Right kidney (tissue), 1 donor: ENCODE measurements around the gene DNAJB2.
A peak's percentile ranks its signal among the peaks of the same experiment; 100 is the strongest.
"Not testable (repeated sequence)": the region's sequence is repeated elsewhere in the genome, so short reads cannot be mapped to it uniquely, and the experiment has no call there.

Experiments used
- DNase-seq: peaks from one replicate; pipeline ENCODE4 v3.0.0-alpha.2; 2016

DNAJB2 gene

DNA sequence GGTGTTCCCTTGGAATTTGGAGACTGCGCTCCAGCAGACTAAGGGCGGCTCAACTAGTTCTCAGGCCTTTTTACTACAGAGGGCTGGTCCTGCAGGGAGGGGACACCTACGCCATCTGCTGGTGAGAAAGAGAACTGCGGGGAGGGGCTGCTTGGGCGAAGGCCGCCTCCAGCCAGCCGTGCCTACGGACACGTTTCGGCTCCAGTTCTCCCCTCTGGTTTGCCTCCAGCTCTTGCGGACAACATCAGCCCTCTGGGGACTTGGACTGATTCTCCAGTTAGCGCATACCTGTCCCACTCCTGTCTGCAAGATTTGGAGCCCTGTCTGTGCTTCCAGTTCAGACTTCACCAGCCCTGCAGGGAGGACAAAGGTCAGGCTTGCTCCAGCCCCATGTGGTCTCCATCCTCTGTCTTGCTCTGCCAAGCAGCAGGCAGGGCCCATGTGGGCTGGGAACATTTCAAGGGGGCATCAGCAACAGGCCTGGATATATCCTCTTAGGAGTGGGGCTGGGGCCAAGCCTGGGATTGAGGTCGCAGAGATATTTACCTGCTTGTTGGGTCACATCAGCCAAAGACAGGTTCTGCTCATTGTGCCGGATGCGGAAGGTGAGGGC is 19.7 kb downstream of the DNAJB2 start:
- DNase-seq = peak; percentile 62

DNA sequence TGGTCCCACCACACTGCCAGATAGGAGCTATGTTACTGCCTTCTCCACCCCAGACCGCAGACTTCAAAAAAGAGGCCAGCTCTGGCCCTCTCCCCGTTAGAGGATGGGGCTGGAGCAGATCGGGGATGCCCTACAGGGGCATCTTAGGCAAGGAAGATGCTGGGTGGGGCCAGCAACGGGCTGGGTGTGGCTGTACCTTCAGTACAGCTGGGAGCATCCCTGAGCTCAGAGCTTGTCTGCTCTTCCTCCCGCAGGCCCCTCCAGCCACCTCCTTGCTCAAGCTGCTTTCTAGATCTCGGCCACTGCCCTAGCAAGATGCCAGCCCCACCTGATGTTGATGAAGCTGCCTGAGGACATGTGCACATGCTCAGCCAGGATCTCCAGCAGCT is 20.2 kb downstream of the DNAJB2 start:
- DNase-seq = no peak

DNA sequence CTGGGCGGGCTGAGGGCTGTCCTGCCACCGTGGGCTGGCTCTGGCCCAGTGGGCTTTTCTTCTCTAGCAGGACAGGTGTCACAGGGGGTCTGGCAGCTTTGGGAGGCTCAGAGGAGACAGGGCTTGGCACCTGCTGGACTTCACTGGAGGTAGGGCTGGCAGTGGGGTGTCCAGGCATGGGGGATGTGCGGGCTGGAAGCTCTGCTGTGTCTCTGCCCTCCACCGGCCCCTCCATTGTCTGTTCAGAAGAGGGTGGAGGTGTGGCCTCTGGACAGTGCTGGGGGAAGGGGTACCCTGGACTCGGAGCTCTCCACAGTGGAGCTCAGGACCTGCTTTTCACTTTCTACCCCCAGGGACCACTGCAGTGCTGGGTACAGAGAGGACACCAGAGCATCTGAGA is 20.9 kb downstream of the DNAJB2 start:
- no peak for DNase-seq

DNA sequence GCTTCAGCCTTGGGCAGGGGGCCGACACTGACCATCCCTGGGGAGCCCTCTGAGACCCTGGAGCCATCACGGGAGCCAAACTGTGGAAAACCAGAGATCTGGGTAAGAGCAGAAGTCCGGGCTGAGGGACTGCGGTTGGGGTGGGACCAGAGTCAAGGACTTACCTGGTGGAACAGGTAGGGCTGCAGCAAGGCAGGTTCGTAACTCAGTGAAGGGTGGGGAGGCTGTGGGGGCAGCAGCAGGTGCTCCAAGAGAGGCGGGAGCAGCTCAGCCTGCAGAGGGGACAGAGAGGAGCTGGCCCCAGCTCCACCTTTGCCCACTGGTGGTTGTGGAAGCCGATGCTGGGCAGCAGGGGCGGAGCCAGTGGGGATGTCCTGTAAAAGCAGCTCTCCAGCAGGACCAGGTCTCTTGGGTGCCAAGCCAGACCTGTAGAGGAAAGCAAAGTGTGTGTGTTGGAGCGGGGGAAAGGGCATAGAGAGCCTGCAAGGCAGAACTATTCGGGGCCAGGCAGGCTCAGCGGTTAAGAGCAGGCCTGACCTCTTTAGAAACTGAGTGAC is 23.3 kb downstream of the DNAJB2 start:
- DNase-seq = no peak

DNA sequence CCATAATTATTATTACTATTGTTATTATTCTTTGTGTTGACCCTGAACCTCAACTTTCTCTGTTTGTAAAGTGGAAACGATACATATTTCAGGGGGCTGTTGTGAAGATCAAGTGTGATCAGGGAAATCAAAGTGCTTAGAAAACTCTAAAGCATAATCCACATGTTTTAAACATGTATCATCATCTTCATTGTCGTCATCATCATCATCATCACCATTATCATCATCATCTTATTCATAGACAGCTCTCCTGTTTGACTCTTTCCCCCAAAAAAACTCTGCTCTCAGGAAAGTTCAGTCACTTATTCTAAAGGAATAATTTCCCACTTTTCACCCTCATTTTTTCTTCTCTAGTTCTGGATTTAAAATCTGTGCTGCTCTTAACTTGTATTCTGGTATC is 25.1 kb downstream of the DNAJB2 start:
- DNase-seq = no peak

DNA sequence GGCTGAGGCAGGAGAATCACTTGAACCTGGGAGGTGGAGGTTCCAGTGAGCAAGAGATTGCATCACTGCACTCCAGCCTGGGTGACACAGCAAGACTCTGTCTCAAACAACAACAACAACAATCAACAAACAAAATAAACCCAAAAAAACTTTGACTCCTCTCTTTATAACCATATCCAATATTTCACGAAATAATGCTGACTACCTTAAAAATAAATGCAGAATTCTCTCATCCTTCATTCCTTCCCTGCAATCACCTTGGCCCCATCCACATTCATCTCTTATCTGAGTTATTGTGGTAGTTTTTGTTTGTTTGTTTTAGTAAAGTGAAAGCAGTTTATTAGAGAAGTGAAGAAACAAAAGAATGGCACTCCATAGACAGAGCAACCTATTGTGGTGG is 26.9 kb downstream of the DNAJB2 start:
- DNase-seq = no peak

DNA sequence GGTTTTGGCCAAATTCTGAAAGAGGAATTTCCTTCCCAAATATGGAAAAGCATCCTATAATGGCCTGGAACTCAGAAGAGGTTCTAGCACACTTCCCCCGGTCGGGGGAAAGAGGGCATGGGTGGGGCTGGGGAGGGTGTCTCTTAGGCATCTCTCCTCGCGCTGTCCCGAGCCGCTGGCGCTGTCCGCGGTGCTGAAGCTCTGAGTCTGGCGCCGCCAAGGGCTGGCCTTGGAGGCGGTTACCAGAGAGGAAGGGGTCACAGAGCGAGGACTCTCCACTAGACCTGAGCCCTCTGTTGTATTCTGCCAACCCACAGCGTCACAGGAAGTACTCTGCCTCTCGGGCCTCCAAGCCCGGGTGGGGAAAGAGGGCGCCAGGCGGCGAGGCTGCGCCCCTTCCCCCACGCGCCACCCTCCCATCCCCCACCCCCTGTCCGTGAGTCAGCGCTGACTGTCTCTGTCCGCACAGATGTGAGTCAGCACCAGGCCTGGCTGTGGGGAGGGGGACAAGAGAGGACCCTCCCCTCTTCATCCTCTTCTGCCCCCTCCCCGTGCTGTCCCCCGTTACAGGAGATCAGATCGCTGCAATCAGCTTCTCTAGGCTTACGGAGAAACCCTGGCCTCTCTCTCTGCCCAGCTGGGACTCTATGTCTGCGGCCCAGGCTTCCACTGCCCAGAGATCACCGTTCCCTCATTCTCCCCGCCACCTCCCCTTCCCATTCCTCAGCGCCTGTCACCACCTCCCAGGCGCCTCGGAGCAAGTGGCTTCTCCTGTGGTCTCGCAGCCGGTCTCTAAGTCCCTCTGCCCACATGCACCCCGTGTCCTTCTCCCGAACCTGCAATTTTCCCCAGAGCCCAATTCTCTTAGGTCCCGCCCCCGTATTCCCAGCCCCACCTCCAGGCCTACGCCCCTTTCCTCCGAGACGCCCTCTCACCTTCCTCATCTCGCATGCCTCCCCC is 29.3 kb downstream of the DNAJB2 start:
- DNase-seq = peak; percentile 64

DNA sequence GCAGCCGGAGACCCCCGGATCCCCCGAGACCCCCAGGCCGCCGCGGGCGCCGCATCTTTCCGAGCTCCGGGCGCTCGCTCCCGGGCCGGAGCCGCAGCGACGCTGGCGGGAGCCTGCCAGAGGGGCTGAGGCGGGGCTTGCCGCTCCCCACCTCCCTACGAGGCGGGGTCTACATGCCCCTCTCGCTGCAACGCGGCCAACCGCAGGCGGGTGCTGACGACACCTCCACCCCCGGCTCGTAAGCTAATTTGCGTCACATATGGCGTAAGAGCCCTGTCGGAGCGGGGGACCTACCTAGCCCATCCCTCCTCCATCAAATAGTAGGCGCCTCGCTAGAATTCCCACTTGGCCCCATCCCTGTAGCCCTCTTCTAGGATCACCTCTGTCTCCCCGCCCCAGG is 30.1 kb downstream of the DNAJB2 start, which contains the start of gene PTPRN:
Gene PTPRN (minus strand): TSS at position 124 of the 400 bp plus-strand sequence. CDS start 69 bp downstream, at position 55.
- DNase-seq = no peak

DNA sequence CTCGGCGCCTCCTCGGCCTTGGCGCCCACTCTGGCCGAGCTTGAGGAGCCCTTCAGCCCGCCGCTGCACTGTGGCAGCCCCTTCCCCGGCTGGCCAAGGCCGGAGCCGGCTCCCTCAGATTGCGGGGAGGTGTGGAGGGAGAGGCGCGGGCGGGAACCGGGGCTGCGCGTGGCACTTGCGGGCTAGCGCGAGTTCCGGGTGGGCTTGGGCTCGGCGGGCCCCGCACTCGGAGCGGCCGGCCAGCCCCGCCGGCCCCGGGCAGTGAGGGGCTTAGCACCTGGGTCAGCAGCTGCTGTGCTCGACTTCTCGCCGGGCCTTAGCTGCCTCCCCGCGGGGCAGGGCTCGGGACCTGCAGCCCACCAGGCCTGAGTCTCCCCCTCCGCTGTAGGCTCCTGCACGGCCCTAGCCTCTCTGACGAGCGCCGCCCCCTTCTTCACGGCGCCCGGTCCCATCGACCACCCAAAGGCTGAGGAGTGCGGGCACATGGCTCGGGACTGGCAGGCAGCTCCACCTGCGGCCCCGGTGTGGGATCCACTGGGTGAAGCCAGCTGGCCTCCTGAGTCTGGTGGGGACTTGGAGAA is 33.6 kb downstream of the DNAJB2 start:
- DNase-seq = not testable (repeated sequence)

DNA sequence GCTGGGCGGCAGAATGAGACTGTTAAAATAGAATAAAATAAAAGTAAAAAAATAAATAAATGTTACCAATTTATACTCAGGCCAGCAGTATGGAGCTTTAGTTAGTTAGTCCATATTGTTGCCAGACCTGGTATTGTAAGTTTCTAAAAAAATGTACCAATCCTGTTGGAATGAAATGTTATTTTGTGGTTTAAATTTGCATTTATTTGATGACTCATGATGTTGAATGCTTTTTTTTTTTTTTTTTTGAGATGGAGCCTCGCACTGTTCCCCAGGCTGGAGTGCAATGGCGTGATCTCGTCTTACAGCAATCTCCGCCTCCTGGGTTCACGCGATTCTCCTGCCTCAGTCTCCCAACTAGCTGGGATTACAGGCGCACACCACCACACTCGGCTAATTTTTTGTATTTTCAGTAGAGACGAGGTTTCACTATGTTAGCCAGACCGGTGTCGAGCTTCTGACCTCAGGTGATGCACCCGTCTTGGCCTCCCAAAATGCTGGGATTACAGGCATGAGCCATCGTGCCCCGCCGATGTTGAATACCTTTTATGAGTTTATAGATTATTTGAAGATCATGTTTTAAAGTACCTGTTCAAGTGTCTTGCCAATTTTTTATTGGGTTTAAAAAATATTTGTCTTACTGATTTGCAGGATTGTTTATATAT is 35.8 kb downstream of the DNAJB2 start:
- no peak for DNase-seq

DNA sequence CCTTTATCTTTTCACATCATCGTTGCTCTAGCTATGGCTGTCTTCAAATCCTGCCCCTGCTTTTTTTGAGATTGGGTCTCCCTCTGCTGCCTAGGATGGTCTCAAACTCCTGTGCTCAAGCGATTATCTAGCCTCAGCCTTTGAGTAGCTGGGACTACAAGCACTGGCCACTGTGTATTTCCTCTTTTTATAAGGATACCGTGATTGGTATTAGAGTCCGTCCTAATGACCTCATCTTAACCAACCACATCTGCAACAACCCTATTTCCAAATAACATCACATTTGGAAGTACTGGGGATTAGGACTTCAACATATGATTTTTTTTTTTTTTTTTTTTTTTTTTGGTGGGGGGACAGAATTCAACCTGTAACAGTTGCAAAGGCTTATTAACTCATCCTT is 44.3 kb downstream of the DNAJB2 start:
- DNase-seq = no peak

DNA sequence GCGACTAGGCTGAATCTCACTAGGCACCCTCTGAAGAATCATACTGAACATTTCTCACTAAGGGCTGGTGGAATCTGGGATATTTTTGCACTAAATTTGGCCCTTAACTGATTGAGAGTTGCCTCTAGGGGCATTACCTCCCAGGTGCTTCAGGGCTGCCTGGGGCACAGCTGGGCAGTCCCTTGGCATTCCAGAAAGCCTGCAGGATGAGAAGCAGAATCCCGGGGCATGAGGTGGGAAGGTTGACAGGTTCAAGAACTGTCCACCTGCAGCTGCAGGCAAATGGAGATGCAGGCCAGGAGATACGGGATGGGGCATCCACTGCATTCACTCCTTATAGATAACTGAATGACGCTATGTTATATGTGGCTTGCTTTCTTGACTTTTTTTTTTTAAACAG is 46.0 kb downstream of the DNAJB2 start:
- no peak for DNase-seq

DNA sequence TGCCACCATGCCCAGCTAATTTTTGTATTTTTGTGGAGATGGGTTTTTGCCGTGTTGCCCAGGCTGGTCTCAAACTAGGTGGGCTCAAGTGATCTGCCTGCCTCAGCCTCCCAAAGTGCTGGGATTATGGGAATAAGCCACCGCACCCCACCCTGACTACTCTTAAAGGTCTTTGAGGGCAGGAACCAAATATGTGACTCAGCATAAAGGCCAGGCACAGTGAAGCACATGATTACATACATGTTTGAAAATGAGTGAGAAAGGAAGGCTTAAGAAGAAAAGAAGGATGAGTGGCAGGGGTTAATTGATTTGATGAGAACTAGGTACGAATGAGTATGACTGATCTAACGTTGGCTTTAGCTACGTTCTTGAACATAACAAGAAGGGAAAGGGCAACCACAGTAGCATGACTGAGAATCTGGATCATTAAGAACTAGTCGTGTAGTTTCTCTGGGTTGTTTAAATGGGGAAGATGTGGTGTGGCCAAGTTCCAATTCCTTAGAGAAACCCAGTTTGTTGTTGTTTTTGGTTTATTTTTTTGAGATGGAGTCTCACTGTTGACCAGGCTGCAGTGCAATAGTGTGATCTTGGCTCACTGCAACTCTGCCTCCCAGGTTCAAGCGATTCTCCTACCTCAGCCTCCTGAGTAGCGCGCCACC is 46.6 kb downstream of the DNAJB2 start:
- no peak for DNase-seq

DNA sequence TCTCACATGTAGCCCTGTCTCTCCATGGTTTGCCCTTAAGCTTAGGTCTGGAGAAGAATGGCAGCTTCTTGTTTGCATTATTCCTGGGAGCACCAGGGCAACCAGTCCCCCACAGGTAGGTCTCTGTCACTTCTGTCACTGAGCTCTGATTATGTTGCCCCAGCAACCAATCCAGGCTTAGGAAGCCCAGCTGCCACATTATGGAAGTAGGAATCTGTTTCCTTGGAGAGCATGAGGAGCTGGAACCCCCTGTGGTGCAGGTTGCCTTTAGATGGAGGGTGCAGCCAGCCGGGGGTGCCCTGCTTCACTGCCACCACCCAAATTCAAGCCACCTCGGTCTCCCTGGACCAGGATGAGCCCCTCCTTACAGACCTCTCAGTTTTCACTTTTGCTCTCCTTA is 48.6 kb downstream of the DNAJB2 start:
- no peak for DNase-seq

DNA sequence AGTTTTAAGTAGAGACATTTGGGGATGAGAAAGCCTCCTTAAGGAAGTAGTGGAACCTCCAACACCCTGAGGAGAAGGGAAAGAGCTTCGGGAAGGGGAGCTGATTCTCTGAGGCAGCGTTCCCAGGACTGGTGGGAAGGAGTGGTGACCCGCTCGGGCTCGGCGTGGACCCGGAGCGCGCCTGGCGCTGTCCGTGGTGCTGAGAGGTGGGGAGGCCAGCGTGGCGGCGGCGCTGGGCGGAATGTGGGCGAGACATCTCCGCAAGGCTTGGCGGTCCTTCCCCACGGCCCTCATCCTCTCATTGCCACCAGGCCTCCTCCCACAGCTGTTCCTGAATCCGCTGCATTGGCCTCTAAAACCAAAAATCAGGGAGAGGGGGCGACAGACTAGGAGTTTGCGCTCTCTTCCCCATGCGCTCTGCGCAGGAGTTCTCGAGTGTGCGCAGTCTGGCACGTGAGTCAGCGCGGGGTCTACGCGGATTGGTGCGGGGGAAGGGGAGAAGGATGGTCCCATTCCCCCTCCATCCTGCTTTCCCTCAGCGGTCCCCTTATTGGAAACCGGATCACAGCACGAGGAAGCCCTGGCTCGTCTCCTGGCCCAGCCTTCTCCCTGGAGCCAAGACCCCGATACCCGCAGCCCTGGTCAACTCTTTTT is 52.5 kb downstream of the DNAJB2 start:
- peak; percentile 66 for DNase-seq

DNA sequence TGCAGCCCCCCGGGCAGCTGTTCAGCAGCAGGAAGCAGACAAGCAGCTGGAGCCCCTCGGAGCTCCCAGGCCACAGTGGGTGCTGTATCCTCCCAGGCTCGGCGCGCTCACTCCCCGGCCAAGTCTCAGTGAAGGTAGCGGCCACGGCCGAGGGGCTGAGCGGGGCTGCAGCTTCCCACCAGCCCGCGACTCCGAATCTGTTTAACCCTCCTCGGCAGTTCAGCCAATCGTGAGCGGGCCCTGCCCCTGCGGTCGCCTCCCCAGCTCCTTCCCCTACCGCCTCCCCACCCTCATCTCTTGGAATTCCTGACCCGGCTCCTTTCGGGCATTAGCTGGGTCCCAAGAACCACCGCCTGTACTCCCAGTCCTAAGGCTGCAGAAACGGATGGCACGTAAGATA is 53.4 kb downstream of the DNAJB2 start, which contains the start of gene RESP18:
Gene RESP18 (minus strand): TSS at position 203 of the 400 bp plus-strand sequence.
- DNase-seq = no peak

DNA sequence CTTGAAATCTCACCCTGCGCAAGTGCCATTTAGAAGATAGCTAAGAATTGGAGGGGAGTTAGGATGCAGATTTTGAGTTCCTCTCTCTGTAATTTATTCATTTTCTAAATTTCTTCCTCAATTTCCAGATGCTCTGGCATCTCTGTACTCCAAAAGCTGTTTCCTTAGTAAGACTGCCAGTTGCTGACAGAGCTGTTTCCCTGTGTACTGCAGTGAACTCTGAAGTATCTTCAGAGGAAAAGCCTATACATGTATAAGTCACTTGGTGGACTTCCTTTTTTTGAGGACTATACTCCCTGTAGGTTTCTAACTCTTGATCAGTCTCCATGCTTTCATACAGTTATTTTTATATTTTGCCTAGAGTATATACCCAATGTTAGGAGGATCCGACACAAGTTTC is 54.9 kb downstream of the DNAJB2 start:
- no peak for DNase-seq

DNA sequence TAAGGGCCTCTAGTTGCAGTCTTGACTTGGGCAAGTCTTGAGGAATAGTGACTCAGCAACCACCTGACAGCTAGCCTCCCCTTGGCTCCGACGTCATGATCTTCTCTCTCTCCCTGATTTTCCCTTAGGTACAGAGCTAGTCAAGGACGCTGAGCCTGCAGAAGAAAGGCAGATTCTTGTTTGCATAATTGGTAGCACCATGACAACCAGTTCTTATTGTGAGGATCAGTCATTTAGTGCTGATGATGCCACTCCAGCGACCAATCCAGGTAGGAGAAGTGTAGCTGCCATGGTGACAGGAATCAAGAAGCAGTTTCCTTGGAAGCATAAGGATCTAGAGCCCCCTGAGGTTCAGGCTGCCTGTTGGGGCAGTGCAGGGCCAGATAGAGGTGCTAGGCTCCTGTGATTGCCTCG is 56.2 kb downstream of the DNAJB2 start:
- no peak for DNase-seq
